ENCODE results near the gene KLC4.
"Not testable (repeated sequence)": the region's sequence is repeated elsewhere in the genome, so short reads cannot be mapped to it uniquely, and the experiment has no call there.

KLC4 gene

DNA sequence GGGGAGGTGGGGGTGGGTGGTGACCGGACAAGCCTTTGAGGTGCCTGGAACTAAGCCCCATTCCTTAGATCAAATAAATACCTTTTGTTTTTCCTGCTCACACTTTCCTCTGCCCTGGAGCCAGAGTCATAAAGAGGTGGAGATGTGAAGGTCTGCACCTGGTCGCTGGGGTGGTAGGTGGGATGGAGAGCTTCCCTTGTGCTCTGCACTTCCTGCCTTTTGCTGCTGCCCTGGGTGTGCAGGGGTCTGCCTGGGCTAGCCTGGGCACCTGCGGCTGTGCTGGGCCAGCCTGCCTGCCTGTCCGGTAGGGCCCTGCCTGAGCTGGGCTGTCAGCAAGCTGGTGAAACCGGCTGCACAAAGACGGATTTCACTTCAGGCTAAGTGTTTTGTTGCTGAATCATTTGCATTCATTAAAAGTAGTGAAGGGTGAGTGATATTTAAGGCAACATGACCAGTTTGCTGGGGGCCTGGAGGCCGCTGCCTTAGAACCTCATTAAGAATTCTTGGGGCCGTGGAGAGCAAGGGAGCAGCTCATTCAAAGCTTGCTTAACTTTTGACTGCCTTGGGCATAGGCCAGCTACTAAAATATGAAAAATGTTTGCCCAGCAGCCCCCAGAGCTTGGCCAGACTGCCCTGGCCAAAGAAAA, 37.1 kb downstream of the KLC4 start:
- no peak for DNase-seq

DNA sequence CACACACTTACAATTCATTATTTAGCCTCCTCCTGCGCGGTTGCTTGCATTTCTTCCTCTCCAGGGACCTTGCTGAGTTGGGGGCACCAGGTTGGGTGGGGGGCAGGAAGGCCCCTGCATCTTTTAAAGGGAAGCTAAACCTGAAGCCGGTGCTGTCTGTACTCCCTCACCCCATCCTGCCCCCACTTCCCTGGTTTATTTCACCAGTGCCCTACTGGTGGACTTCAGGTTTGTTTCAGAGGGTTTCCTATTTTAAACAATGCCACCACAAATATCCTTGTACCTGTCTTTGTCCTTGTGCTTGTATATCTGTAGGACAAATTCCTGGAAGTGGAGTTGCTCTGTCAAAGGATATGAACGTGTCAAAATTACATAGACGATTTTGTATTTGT, 37.7 kb downstream of the KLC4 start:
- no peak for DNase-seq

DNA sequence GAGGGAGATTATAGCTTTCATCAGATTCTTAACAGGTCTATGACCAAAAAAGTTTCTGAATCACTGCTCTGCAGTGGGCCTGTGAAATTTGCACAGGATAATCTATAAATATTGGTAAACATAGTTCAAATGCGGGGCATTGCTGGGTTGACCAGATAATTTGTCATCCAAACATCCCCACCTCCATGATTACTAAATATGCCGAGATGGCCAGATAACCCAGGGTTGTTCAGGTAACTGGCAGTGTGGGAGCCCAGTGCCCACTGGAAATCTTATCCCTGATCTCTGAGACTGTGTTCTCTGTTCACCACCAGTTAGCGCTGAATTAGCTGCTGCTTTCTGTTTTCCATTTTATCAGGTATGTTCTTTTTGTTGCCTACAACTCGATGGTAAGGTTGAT, 38.1 kb downstream of the KLC4 start:
- no peak for DNase-seq

- no peak for DNase-seq
These were observed 42.1 kb downstream of the KLC4 start for GRCh38 chr6:43101497-43101896.

DNA sequence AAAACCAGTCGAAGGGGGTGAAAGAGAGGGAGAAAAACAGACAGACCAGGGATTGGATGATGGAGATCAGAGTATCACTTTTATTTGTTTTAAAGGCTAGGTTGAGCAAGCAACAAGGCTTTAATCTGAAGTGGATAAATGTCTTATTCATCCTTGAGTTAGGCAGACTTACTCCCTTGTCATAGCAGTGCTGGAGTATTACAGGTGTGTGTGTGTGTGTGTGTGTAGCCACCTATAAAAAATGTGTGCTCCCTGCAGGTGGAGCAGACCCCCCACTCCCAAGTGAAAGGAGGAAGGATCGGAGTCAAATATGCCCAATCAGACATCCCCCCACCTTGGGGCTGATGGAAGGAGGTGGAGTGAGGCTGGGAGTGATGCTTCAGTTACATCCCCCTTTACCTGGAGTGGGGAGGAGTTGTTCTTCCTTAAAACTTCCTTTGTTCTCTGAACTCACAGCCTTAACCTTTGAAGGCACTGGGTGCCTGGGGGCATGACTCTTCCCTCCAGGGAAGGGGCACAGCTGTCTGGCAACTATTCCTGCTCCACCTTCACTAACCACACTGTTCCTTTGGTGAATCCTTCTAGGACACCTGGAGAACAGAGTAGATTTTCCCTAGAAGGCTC, 43.9 kb downstream of the KLC4 start:
- no peak for DNase-seq

- DNase-seq: no peak
These were observed 46.2 kb downstream of the KLC4 start for GRCh38 chr6:43105538-43106222.

- DNase-seq: no peak
These were observed 48.1 kb downstream of the KLC4 start for GRCh38 chr6:43107344-43108062.

GRCh38 chr6:43113431-43114260, 54.2 kb downstream of the KLC4 start:
- DNase-seq: no peak

DNA sequence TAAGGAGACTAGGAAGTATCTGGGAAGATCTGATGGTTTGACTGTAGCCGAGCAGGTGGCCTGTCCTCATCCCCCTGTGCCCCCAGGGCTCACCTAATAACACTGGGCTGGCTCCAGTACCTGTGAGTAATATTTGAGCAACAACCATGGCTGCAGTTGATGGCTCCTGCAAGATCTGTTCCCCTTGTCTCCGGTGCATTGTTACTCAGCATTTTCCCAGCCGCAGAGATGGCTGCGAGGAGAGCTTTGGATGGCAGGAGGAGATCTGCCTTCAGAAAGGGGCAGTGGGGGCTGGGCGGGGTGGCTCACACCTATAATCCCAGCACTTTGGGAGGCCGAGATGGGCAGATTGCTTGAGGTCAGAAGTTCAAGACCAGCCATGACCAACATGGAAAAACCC, 55.9 kb downstream of the KLC4 start:
- DNase-seq: no peak

DNA sequence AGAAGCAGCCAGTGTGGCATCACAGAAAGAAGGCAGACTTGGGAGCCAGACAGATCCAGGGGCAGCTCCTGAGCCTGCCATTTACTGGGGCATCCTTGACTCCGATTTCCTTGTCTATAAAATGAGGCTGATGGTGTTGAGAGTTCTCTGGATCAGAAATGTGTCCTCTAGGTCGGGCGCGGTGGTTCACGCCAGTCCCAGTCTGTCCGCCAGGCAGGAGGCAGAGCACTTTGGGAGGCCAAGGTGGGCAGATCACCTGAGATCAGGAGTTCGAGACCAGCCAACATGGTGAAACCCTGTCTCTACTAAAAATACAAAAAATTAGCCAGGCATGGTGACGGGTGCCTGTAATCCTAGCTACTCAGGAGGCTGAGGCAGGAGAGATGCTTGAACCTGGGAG, 58.0 kb downstream of the KLC4 start:
- DNase-seq: not testable (repeated sequence)

GRCh38 chr6:43119482-43119881, 60.1 kb downstream of the KLC4 start:
- DNase-seq: no peak

DNA sequence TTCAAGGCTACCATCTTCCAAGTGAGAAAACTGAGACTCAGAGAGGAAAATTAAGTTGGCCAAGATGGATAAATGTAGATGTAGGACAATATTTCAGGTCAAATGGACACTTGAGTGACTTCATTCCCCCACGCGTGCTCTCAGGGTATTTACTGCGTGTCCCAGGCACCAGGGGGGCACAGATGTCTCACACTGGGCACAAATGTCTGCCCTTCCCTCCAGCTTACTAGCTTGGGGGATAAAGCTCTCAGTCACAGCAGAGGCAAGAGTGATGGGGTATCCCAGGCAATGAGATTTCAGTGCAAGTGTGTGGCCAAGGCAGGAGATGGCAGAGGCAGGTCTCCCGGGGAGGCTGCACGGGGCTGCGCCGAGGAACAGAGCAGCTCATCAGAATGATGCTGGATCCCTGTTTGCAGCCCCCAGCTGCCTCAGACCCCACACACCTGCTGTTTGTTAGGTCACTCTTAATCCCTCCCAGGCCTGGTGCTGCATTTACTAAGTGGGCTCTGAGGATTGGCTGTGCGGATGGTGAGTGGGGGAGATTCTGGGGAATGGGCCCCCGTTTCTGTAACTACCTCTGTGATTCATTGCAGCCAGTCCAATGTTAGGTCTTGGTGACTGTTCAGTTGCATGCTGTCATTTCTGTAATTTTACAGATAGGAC, 60.8 kb downstream of the KLC4 start:
- DNase-seq: no peak

DNA sequence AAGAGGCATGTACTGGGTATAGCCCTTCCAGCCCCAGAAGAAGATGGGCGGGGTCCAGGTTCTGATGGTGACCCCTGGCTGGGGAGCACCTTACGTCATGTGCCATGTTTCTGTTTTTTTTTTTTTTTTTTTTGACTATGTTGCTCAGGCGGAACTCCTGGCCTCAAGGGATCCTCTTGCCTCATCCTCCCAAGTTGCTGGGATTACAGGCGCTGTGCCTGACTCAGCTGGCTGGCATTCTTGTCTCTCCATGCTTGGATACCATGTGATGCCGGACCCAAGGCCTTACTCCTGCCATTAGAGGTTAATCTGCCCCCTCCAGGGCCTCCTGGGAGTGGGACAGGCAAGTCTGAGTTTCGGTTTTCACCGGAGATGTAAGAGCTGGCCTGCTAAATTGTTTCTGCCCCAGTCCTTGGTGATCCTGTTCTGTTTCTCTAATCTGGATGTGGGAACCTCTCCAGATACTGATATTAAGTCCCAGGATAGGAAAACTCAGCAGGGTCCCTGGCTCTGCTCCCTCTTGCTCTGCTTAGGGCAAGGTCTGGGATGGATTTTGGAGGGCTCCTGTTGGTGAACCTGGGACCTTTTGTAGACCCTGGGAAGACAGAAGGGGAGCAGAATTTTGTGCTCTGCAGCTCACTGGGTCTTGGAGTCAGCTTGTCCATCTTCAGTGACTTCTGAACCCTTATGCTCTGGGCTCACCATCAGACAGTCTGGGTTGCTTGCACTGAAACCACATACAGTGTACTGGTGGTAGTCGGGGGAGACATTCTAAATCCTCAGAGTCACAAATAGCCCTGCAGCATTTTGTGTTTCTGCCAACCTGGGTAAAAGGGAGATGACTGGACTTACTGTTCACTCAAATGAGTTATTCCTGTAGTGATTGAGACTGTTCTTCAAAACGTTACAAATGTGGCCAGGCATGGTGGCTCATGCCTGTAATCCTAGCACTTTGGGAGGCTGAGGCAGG, 61.8 kb downstream of the KLC4 start:
- DNase-seq: no peak

- DNase-seq: no peak
These were observed 62.7 kb downstream of the KLC4 start for GRCh38 chr6:43122146-43122545.

- DNase-seq: no peak
These were observed 64.3 kb downstream of the KLC4 start for GRCh38 chr6:43123461-43124314.

- DNase-seq: no peak
These were observed 65.0 kb downstream of the KLC4 start for GRCh38 chr6:43124481-43124880.
